Urinary bladder (tissue), 4 donors: Measurements from ENCODE around the gene BLTP2. TPM values are rescaled to one million over a fixed set of nuclear protein-coding genes. Genes with fewer than 3 reads are reported as not detected.

Source experiments
- DNase-seq: peaks from one replicate; pipeline ENCODE4 v3.0.0-alpha.2; 2015; ENCODE audit errors: extremely low spot score
- H3K27ac ChIP-seq: one replicate; pipeline ENCODE4 v1.5.1; 2013; ENCODE audit warnings: low read depth, mild to moderate bottlenecking, moderate library complexity
- H3K36me3 ChIP-seq: one replicate; pipeline ENCODE4 v1.6.1; 2013; ENCODE audit warnings: mild to moderate bottlenecking, moderate library complexity; ENCODE audit not compliant: insufficient read depth
- H3K4me1 ChIP-seq: one replicate; pipeline ENCODE4 v1.6.1; 2013; ENCODE audit warnings: mild to moderate bottlenecking, moderate library complexity; ENCODE audit not compliant: insufficient read depth
- H3K4me3 ChIP-seq: one replicate; pipeline ENCODE4 v1.5.1; 2013; ENCODE audit warnings: low read depth, low read length
- WGBS: extraction: QIAGEN DNeasy Blood & Tissue Kit; methylation state at CpG from one replicate; pipeline ENCODE4 v1.1.7; 2013; 5-methylcytosine and 5-hydroxymethylcytosine counted together
- polyA plus RNA-seq: library from polyadenylated mRNA; stranded (reverse); fragments of 200-250 nt; gene quantifications from one replicate; pipeline ENCODE4 v1.2.3, GENCODE V29; 2013
- total RNA-seq: library from RNA; depleted of rRNA; stranded (reverse); fragments of >200 nt; gene quantifications from one replicate; pipeline ENCODE4 v1.2.3, GENCODE V29; 2014
- donor health status: healthy with polysubstance abuse.
- donor health status: healthy.

BLTP2 gene
- total and polyA plus RNA-seq, 2 donors, result 42.1 to 66.6 TPM

DNA sequence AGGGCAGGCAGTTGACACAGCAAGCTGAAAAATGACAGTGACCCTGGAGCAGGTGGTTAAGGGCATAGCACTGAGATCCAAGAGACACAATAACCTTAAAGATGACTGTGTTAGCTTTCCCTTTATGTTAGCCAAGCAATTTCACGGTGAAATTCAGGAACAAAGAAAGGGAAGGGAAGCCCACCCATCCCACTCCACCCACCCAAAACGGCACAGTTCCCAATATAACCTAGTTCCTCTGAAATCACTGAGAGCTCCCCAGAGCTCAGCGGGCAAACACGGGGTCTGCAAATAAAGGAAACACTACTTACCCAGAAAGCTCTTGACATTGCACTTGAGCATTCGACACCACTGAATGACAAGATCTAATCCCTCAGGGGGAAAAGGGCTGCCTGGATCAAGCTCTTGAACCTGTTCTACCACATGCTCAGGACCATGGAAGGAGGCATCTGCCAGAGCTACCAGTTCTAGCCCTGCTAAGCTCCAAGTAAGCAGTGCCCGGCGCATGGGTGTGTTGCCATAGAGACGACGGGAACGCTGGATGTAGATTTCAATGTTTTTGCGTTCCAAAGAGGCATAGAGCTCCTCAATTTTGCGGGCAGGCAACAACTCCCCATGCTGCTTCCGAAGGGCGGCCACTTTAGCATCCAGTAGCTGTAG lies 10.6 kb downstream of the BLTP2 start:
- no peaks in the 10 kb centered on the region for H3K4me1 ChIP-seq
- H3K27ac ChIP-seq, result no peak overlapping the region
- WGBS, result 90% methylated on average over 14 of the region's 14 CpGs
- no peak for DNase-seq
- peaks cover 6% of the 10 kb centered on the region for H3K36me3 ChIP-seq
- H3K4me3 ChIP-seq, result no peak overlapping the region

DNA sequence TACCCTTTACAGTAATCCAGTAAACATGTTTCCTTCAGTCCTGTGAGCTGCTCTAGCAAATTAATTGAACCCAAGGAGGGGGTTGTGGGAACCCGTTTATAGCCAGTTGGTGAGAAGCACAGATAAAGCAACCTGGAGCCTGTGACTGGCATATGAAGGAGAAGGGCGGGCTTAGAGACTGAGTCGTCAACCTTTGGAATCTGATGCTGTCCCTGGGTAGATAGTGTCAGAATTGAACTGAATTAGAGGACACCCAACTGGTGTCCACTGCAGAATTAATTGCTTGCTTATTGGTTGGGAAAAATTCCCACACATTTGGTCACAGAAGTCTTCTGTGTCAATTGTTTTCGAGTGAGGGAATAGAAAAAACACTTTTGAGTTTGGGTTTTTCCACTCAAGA lies 18.1 kb downstream of the BLTP2 start:
- DNase-seq, result no peak
- H3K27ac ChIP-seq, result no peak overlapping the region
- 88% methylated on average over 4 of the region's 4 CpGs for WGBS
- no peak overlapping the region for H3K4me3 ChIP-seq
- H3K36me3 ChIP-seq, result peaks cover 4% of the 10 kb centered on the region
- no peaks in the 10 kb centered on the region for H3K4me1 ChIP-seq

DNA sequence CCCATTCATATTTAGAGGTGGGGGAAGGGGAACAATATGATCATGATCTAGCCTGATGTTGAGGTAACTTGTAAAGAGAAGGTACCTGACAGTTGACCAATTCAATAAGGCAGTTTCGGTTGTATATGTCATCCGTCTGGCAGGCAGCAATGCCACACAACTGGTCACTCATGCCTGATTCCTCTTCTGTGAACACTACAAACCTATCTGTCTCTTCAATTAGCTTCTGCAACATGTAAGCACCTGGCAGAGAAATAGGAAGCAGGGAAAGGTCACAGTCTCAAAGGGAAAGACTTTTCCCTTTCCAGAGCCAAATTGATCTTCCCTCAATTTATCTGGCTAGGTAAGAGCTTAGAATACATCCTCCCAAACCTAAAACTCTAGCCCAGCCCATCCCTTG lies 20.8 kb downstream of the BLTP2 start:
- H3K36me3 ChIP-seq, result peaks cover 4% of the 10 kb centered on the region
- no peaks in the 10 kb centered on the region for H3K4me1 ChIP-seq
- 92% methylated on average over 2 of the region's 2 CpGs for WGBS
- H3K27ac ChIP-seq, result no peak overlapping the region
- DNase-seq, result no peak
- H3K4me3 ChIP-seq, result no peak overlapping the region

DNA sequence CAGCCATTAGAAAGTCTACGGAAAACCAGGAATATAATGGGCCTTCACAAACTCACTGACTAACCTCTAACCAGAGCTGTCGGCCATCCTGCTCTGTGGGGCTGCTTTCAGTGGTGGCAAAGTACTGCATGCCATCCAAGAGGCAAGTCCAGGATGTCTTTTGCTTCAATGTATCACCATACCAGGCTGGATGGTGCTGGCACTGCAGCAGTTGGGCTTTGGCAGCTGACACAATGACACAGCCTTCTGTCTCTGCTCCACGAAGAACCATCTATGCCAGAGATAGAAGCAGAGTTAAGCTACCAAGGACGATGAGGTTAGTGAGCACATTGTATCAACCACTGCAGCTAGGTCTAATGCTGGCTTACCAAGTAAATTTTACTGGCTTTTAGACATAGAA lies 21.3 kb downstream of the BLTP2 start:
- H3K4me3 ChIP-seq, result no peak overlapping the region
- H3K4me1 ChIP-seq, result no peaks in the 10 kb centered on the region
- H3K27ac ChIP-seq, result no peak overlapping the region
- DNase-seq, result no peak
- 92% methylated on average over 4 of the region's 4 CpGs for WGBS
- H3K36me3 ChIP-seq, result peaks cover 4% of the 10 kb centered on the region

DNA sequence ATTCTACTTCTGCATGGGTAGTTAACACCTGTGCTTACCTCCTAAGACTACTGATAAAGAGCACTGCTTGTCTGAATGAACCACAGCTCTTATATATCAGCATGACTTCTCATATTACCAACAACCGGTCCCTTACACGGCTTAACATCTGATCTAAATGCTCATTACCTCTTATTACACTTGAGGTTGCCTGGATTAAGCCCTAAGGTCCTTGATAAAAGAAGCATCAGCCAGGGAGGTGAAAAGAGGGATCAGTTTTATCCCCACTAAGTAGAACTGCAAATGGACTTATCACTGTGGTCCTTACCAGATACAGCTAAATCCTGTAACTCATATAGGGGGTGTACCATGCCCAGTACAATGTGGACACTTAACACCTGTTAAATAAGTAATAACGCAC lies 22.8 kb downstream of the BLTP2 start:
- DNase-seq, result no peak
- Histone ChIP-seq H3K4me1 (no peaks in the 10 kb centered on the region), H3K36me3 (peaks cover 6% of the 10 kb centered on the region), H3K27ac (no peak overlapping the region), H3K4me3 (no peak overlapping the region)
- 87% methylated on average over 3 of the region's 3 CpGs for WGBS

DNA sequence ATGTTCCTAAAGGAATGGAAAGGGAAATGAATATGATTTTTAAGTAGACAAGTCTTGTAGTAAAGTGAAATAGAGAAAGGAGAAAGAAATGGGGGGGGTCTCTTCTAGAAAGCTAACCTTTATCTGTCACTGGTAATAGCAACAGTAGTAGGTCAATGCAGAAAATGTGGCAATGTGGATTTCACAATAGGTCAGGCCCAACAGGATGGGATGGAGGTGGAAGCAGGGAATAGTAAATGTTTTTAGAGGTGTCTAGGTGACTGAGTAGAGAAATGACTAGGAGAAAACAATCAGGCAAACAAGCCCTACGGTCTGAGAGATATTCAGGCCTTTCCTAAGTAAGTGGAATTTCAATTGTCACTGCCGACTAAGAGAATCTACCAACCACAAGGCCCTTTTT lies 24.9 kb downstream of the BLTP2 start:
- peaks cover 6% of the 10 kb centered on the region for H3K36me3 ChIP-seq
- 86% methylated on average over 2 of the region's 2 CpGs for WGBS
- no peak overlapping the region for H3K27ac ChIP-seq
- no peaks in the 10 kb centered on the region for H3K4me1 ChIP-seq
- H3K4me3 ChIP-seq, result no peak overlapping the region
- no peak for DNase-seq

DNA sequence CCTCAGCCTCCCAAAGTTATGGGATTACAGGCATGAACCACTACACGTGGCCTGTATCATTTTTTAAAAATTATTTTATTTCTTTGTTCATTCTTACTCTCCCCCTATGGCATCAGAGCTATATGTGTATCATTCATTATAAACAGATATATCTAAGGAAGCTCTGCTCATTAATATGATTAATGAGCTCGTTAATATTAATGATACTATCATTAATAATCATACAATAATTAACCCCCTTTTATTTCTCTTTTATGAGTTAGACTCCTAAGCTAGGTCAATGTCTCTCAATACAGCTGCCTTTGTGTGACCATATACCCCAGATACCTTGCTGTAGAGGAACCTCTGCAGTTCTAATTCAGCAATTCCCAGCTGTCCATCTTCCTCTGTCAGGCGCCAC lies 26.5 kb downstream of the BLTP2 start:
- Histone ChIP-seq H3K27ac (no peak overlapping the region), H3K4me3 (no peak overlapping the region), H3K4me1 (no peaks in the 10 kb centered on the region), H3K36me3 (peaks cover 7% of the 10 kb centered on the region)
- WGBS, result 95% methylated on average over 3 of the region's 3 CpGs
- DNase-seq, result no peak

DNA sequence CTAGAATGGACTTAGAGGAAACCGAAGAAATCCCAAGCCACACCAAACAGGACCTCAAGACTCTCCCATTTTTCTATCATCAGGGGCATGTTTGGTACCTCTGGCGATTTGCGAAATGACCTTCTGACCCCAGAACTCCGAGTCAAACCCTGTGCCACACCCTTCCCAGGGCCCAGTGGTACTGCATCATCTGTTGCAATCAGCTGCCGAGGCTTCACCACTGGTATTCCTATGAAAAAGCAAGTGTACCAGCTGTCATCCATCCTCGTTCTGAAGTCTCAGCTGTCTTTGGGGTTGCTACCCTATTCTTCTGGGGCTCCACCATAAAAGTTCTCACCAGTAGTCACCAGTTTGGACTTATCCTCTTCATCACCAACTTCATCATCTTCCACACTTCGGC lies 28.7 kb downstream of the BLTP2 start:
- WGBS, result 83% methylated on average over 7 of the region's 7 CpGs
- H3K4me1 ChIP-seq, result no peaks in the 10 kb centered on the region
- peaks cover 7% of the 10 kb centered on the region for H3K36me3 ChIP-seq
- H3K4me3 ChIP-seq, result no peak overlapping the region
- DNase-seq, result no peak
- H3K27ac ChIP-seq, result no peak overlapping the region

DNA sequence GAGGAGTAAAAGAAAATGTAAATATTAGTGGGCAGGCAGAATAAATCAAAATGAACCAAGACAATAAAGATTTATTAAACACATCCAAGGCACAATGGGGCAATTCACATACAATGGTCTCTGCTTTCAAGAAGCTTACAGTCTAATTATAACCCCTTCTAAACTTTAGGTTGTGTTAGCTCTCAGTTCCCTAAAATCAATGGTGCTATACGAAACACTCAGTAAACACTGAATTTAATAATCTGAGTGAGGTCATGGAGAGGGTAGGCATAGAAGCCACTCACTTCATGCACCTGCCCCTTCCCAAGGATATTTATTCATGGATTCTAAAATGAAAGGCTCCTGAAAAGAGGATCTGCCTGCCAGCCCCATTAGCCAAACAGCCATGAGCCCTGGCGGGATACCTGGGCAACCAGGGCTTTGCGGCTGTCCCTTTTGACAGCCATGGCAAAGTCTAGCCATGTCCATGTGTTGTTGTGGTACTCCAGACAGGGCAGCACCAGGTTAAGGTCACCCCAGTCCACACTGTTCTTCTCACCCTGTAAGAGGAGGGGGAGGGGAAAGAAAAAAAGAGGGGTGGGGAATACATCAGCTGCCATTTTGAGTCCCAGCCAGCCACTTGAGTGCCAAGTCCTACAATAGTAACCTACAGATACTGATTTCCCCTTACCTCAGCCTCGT lies 29.6 kb downstream of the BLTP2 start:
- H3K36me3 ChIP-seq, result peaks cover 3% of the 10 kb centered on the region

DNA sequence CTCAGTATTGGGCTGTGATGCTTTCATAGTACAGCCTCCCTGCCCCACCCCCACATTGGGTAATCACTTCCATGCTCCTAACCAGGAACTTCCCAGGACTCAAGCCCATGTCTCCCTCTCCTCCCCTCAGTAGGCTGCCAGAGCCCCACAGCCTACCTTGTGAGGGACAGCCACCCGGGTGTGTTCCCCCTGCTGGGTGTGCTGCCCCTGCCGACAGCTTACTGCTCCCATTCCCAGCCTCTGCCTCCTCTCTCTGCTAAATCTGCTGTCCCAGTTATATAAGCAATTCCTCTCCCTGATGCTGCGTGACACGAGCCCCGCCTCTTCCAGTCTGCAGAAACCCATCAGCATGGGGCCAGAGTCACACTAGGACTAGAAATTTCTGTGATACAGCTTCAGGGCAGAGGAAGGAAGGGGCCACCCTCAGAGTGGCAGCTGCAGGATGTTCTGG lies 31.0 kb downstream of the BLTP2 start, which contains the start of gene RSKR:
Gene RSKR, minus strand, starts transcription at position 255 of the 451 bp plus-strand sequence. Its CDS starts 24 bp downstream, at position 231.
- Histone ChIP-seq H3K36me3 (peaks cover 3% of the 10 kb centered on the region), H3K4me1 (no peaks in the 10 kb centered on the region), H3K4me3 (no peak within 1 kb of the TSS), H3K27ac (no peak within 1 kb of the TSS)
- 74% methylated on average over 5 of the region's 5 CpGs for WGBS
- no peak for DNase-seq

More for the DNA sequence above, 29.6 kb downstream of the BLTP2 start:
- no peak for DNase-seq
- WGBS, result 90% methylated on average over 4 of the region's 4 CpGs
- H3K27ac ChIP-seq, result no peak overlapping the region
- H3K4me1 ChIP-seq, result no peaks in the 10 kb centered on the region
- no peak overlapping the region for H3K4me3 ChIP-seq

DNA sequence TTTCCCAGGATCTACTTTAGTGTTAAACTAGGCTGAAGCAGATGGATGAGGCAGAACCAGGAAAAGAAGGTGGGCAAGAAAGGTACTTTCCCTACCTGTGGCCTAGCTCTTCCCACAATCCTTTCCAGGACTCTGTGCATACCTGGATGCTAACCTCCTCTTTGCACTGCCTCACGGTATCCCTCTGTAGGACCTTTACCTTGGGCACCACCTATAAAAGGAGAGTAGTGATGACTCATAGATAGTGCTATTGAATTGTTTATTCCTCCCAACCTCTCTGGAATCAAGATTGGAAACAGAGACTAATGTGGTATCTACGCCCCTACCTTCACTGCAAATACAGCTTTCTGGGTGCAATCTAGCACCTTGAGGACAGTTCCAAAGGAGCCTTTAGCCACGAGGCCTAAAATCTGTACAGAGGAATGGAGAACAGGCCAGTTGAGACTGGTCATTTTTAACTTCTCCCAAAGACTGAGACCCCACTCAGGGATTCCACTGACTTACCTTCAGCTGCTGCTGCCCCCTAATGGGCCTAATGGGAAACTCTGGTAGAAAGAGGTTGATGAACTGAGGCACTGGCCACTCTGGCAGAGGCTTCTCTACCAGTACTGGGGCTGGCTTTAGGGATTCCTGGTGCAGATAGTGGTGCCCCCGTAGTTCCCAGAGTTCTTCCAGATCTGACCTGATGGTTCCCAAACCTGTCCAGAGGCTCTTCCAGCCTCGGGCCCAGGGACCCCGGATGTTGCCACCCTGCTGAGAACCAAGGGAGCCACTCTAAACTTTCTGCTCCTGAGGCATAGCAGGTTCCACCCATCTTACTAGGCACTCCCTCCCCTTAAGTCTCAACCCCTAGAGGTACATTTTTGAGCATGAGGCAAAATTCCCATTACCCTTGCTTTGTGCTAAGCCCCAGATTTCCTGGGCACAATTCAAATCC lies 31.8 kb downstream of the BLTP2 start:
- 76% methylated on average over 6 of the region's 6 CpGs for WGBS
- H3K36me3 ChIP-seq, result peaks cover 1% of the 10 kb centered on the region

DNA sequence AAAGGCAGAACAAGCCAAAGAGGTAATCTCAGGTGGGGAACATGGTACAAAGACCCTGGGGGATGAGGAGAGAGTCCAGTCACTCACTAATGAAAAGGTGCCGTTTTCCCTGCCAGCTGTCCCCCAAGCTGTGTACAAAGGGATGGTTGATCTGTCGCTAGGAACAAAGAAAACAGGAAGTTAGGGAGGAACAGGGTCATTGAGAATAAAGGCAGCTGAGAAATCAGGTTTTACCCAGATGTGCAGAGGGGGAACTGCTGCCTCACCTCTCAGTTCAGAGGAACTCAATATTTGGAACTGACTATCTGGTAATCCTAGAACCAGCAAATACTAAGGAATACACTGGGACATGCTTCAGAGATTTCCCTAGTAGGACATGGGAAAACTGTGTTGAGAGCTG lies 32.4 kb downstream of the BLTP2 start:
- peaks cover 1% of the 10 kb centered on the region for H3K36me3 ChIP-seq
- WGBS, result 72% methylated on average over 2 of the region's 2 CpGs

More for the DNA sequence above, 31.8 kb downstream of the BLTP2 start:
- Histone ChIP-seq H3K4me1 (no peaks in the 10 kb centered on the region), H3K4me3 (no peak overlapping the region), H3K27ac (no peak overlapping the region)
- DNase-seq, result no peak

DNA sequence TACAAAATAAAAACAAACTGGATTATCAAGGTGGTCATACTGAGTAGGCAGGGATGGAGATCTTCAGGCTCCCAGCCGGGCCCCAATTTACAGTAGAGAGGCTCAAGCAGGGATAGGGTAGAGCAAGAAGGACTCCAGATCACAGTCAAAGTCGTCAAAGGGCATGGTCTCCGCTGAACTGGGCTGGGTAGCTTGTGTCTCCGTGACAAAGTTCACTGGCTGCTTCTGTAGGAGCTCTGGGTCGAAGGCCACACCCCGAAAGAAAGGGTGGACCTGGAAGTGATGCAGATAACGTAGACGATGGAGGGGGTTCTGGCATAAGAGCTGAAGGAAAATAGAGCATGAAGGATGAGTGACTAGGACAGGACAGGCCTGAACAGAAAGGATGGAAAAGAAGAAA lies 34.6 kb downstream of the BLTP2 start:
- Histone ChIP-seq H3K36me3 (peaks cover 1% of the 10 kb centered on the region), H3K4me1 (no peaks in the 10 kb centered on the region), H3K4me3 (no peak overlapping the region), H3K27ac (no peak overlapping the region)
- no peak for DNase-seq
- 84% methylated on average over 8 of the region's 8 CpGs for WGBS

More for the DNA sequence above, 32.4 kb downstream of the BLTP2 start:
- Histone ChIP-seq H3K4me3 (no peak overlapping the region), H3K4me1 (no peaks in the 10 kb centered on the region), H3K27ac (no peak overlapping the region)
- no peak for DNase-seq
